Measurements from ENCODE around the gene STOM. TPM values are rescaled to one million over a fixed set of nuclear protein-coding genes. Genes with fewer than 3 reads are reported as not detected.

Gene STOM
- total and polyA plus RNA-seq, 10 of the 15 experiments (the other 5 are each of a cell fraction or from before 2014, with no cell fraction given), result 6.7 to 47.4 (median 39.8) TPM

DNA sequence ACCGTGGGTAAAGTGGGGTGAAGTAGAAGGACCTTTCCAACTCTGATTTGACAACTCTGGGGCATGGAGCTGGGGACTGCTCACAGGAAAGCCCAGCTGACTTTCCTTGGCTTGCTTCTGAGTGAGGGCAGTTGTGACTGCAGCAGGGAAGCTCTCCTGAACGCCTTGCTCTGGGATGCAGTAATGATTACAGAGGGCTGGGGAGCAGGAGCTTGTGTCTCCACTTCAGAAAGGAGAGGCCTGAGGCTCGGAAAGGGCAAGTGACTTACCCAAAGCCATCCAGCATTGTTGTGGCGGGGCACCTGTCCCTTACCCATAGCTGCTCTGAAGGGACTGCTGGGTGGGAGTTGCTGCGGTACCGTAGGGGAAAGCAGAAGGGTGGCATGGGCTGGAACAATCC, 60.9 kb downstream of the STOM start:
- Histone ChIP-seq H3K27ac (ENCODE audit: control insufficient read depth, insufficient read depth) (no peak overlapping the region), H3K4me1 (ENCODE audit: control insufficient read depth, insufficient read depth, low read length) (no peaks in the 10 kb centered on the region), H3K79me2 (ENCODE audit: control insufficient read depth, insufficient read depth, low read length) (no peaks in the 10 kb centered on the region), H3K36me3 (ENCODE audit: control insufficient read depth in 2 of 2, insufficient read depth in 2 of 2, low read length in 1 of 2) (no peaks in the 10 kb centered on the region), H3K9me3 (replicated peaks; ENCODE audit: control insufficient read depth, insufficient read depth, low read length) (no peaks in the 10 kb centered on the region), H2AFZ (ENCODE audit: control insufficient read depth, low read depth, low read length) (no peak overlapping the region), H3K9ac (ENCODE audit: control insufficient read depth, insufficient read depth, low read length) (no peak overlapping the region), H3K4me3 (no peak overlapping the region), H3K27me3 (replicated peaks in 1 of 2; ENCODE audit: control insufficient read depth in 2 of 2, insufficient read depth in 2 of 2, low read length in 1 of 2) (no peaks in the 10 kb centered on the region), H3K4me2 (ENCODE audit: control insufficient read depth, insufficient read depth) (no peak overlapping the region), H4K20me1 (ENCODE audit: control insufficient read depth, insufficient read depth) (no peaks in the 10 kb centered on the region)
- BruUV-seq (replicated peaks), result no TSS peak
- 61% methylated on average over 6 of the region's 6 CpGs for WGBS (ENCODE audit: insufficient coverage, insufficient replicate concordance, low lambda C conversion rate, missing lambda C conversion rate)
- RAD21 ChIA-PET (ENCODE audit: unreplicated experiment), result no interaction called here
- in situ Hi-C loops (cut with MboI), result no loop called here
- CTCF ChIA-PET, result interaction anchor here (0.6 to 2.3 kb wide), 3 partner anchors 11 to 96 kb away, joined by 3 to 5 read pairs (median 4); no protein-coding TSS in a partner anchor
- intact Hi-C loops (cut with micrococcal nuclease; ENCODE audit: unreplicated experiment), result no loop called here
- TF ChIP-seq CREM (IDR thresholded peaks at IDR 0.05; ENCODE audit: low read depth) (no peak), TCF3 (IDR thresholded peaks at IDR 0.05; ENCODE audit: borderline replicate concordance, insufficient read depth, low read depth, low read length) (no peak), LARP7 (IDR thresholded peaks at IDR 0.05) (no peak), ZNF207 (IDR thresholded peaks at IDR 0.05; ENCODE audit: borderline replicate concordance) (no peak), CEBPB (IDR thresholded peaks at IDR 0.05; ENCODE audit: borderline replicate concordance in 1 of 2, low read depth in 2 of 2, low read length in 2 of 2) (no peak), STAT1 (conservative IDR thresholded peaks at IDR 0.05) (no peak), ZNF24 (IDR thresholded peaks at IDR 0.05) (no peak), PML (IDR thresholded peaks at IDR 0.05; ENCODE audit: low read length) (no peak), NFYA (IDR thresholded peaks at IDR 0.05; ENCODE audit: borderline replicate concordance, low read depth, low read length) (no peak)
- TF ChIP-seq, protein P1, sequence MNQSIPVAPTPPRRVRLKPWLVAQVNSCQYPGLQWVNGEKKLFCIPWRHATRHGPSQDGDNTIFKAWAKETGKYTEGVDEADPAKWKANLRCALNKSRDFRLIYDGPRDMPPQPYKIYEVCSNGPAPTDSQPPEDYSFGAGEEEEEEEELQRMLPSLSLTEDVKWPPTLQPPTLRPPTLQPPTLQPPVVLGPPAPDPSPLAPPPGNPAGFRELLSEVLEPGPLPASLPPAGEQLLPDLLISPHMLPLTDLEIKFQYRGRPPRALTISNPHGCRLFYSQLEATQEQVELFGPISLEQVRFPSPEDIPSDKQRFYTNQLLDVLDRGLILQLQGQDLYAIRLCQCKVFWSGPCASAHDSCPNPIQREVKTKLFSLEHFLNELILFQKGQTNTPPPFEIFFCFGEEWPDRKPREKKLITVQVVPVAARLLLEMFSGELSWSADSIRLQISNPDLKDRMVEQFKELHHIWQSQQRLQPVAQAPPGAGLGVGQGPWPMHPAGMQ (IDR thresholded peaks at IDR 0.05; ENCODE audit: borderline replicate concordance), result no peak
- SMC1A ChIA-PET (ENCODE audit: uncharacterized antibody, unreplicated experiment), result interaction anchor here (0.6 to 1.4 kb wide), 2 partner anchors 11 to 84 kb away, joined by 3 to 4 read pairs; no protein-coding TSS in a partner anchor
- DNase-seq (ENCODE audit: low read depth, low spot score) (no peak), FAIRE-seq (no peak), ATAC-seq (no peak)
- POLR2A ChIA-PET, result no interaction called here

Data from GM12878 (cell line).